Measurements from ENCODE around the gene NPAS3. TPM values are rescaled to one million over a fixed set of nuclear protein-coding genes. Genes with fewer than 3 reads are reported as not detected.
"Not testable (repeated sequence)": the region's sequence is repeated elsewhere in the genome, so short reads cannot be mapped to it uniquely, and the experiment has no call there.

Gene NPAS3
- total and polyA plus RNA-seq, 2 donors, result 1.0 to 1.2 TPM

DNA sequence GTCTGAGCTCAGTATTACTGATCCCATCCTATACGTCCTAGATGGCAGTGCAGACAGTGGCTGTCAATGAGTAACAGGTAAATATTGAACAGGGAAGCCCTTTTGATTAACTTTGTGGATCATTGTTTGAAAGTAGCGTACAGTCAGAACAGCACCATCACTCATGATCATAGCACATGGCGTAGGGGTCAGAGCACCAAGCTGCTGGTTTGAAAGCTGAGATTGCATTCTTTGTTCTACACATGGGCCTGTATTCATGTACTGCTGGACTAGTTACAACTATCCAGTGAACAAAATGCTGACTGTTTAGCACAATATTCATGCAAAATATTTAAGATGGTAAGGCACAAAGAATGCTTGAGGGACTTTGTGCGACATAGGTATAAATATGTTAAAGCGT is 131.8 kb downstream of the NPAS3 start:
- no peak overlapping the region for H3K27ac ChIP-seq (ENCODE audit: low read depth in 1 of 2, low read length in 1 of 2)
- H3K4me1 ChIP-seq (ENCODE audit: control insufficient read depth in 2 of 2, insufficient read depth in 2 of 2, low read length in 2 of 2), result no peaks in the 10 kb centered on the region
- no peaks in the 10 kb centered on the region for H3K9me3 ChIP-seq (ENCODE audit: control insufficient read depth in 2 of 2, insufficient read depth in 1 of 2, low read length in 1 of 2)
- no peak for DNase-seq (ENCODE audit: low read depth in 6 of 9, low spot score in 9 of 9)
- no peaks in the 10 kb centered on the region for H3K27me3 ChIP-seq (ENCODE audit: control insufficient read depth in 2 of 2, insufficient read depth in 1 of 2, low read length in 1 of 2)
- H3K36me3 ChIP-seq (ENCODE audit: control insufficient read depth in 2 of 2, insufficient read depth in 2 of 2, low read length in 1 of 2), result no peaks in the 10 kb centered on the region
- 97% methylated on average over 5 of the region's 5 CpGs for WGBS
- no peak overlapping the region for H3K4me3 ChIP-seq (ENCODE audit: low read length in 2 of 2)

DNA sequence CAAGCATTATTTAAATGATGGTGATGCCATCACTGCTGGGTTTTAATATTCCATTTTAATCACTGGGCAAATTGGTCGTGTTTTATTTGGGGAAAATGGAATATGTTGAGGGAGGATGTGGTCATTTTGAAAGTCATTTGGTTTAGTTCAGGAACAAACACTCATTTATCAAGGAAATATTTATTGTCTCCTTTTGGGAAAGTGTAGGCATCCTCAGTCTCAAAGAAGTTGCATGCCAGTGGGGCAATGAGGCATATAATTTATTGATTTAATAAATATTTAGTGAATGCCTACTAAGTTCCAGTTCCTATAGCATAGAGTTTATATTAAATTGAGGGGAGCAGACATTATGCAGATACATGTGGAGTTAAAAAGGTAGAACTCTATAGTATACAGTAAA is 134.3 kb downstream of the NPAS3 start:
- H3K4me3 ChIP-seq (ENCODE audit: low read length in 2 of 2), result no peak overlapping the region
- 48% methylated on average over 1 of the region's 1 CpG for WGBS

DNA sequence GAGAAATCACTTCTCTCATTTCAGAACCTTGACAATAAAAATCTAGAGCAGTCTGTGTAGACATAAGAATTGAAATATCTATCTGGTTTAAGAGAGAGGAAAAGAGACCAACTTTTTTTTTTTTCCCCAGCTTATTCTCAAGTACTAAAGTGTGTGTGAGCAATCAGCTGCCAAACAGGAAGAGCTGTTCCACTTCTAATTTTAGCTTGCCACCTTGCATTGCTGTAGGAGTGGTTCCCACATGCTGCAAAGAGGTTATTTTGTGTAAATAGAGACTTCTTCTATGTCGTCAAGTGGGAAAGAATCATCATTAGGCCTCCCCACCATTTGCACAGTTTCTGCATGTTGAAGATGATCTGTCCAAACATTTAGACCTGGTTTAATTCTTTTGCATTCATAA is 142.6 kb downstream of the NPAS3 start:
- Histone ChIP-seq H3K27ac (ENCODE audit: low read depth in 1 of 2, low read length in 1 of 2) (no peak overlapping the region), H3K9me3 (ENCODE audit: control insufficient read depth in 2 of 2, insufficient read depth in 1 of 2, low read length in 1 of 2) (no peaks in the 10 kb centered on the region), H3K4me3 (ENCODE audit: low read length in 2 of 2) (no peak overlapping the region), H3K4me1 (ENCODE audit: control insufficient read depth in 2 of 2, insufficient read depth in 2 of 2, low read length in 2 of 2) (no peaks in the 10 kb centered on the region), H3K36me3 (ENCODE audit: control insufficient read depth in 2 of 2, insufficient read depth in 2 of 2, low read length in 1 of 2) (no peaks in the 10 kb centered on the region), H3K27me3 (ENCODE audit: control insufficient read depth in 2 of 2, insufficient read depth in 1 of 2, low read length in 1 of 2) (no peaks in the 10 kb centered on the region)
- no peak for DNase-seq (ENCODE audit: low read depth in 6 of 9, low spot score in 9 of 9)
- 18% methylated on average over 1 of the region's 1 CpG for WGBS

More for the DNA sequence above, 134.3 kb downstream of the NPAS3 start:
- no peak overlapping the region for H3K27ac ChIP-seq (ENCODE audit: low read depth in 1 of 2, low read length in 1 of 2)
- H3K36me3 ChIP-seq (ENCODE audit: control insufficient read depth in 2 of 2, insufficient read depth in 2 of 2, low read length in 1 of 2), result no peaks in the 10 kb centered on the region
- H3K9me3 ChIP-seq (ENCODE audit: control insufficient read depth in 2 of 2, insufficient read depth in 1 of 2, low read length in 1 of 2), result no peaks in the 10 kb centered on the region
- no peak for DNase-seq (ENCODE audit: low read depth in 6 of 9, low spot score in 9 of 9)
- no peaks in the 10 kb centered on the region for H3K4me1 ChIP-seq (ENCODE audit: control insufficient read depth in 2 of 2, insufficient read depth in 2 of 2, low read length in 2 of 2)
- no peaks in the 10 kb centered on the region for H3K27me3 ChIP-seq (ENCODE audit: control insufficient read depth in 2 of 2, insufficient read depth in 1 of 2, low read length in 1 of 2)

DNA sequence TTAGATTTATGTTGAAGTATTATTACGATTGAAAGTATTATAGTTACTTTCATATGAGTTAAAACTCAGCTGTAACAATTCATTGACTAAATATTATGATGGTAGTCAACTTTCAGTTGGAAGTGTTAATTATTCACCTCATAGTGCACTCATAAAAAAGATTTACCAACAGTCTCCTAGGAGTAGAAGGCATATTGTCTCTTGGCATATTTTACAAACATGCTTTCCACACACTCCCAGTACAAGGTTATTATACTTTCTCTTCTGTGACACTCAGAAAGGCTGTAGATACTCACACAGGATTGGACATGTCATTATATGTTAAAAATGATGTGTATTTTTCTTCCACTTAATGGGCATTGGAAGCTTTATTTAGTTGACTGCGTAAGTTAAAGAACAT is 147.1 kb downstream of the NPAS3 start:
- WGBS, result 97% methylated on average over 2 of the region's 2 CpGs
- Histone ChIP-seq H3K4me3 (ENCODE audit: low read length in 2 of 2) (no peak overlapping the region), H3K4me1 (ENCODE audit: control insufficient read depth in 2 of 2, insufficient read depth in 2 of 2, low read length in 2 of 2) (no peaks in the 10 kb centered on the region), H3K9me3 (ENCODE audit: control insufficient read depth in 2 of 2, insufficient read depth in 1 of 2, low read length in 1 of 2) (no peaks in the 10 kb centered on the region), H3K27ac (ENCODE audit: low read depth in 1 of 2, low read length in 1 of 2) (no peak overlapping the region), H3K36me3 (ENCODE audit: control insufficient read depth in 2 of 2, insufficient read depth in 2 of 2, low read length in 1 of 2) (no peaks in the 10 kb centered on the region), H3K27me3 (ENCODE audit: control insufficient read depth in 2 of 2, insufficient read depth in 1 of 2, low read length in 1 of 2) (no peaks in the 10 kb centered on the region)
- no peak for DNase-seq (ENCODE audit: low read depth in 6 of 9, low spot score in 9 of 9)

DNA sequence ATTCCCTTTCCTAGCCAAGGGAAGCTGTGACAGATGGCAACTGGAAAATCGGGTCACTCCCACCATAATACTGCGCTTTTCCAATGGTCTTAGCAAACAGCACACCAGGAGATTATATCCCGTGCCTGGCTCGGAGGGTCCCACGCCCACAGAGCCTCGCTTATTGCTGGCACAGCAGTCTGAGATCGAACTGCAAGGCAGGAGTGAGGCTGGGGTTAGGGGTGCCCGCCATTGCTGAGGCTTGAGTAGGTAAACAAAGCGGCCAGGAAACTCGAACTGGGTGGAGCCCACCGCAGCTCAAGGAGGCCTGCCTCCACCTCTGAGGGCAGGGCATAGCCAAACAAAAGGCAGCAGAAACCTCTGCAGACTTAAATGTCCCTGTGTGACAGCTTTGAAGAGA is 149.6 kb downstream of the NPAS3 start:
- WGBS, result 93% methylated on average over 11 of the region's 11 CpGs
- H3K4me3 ChIP-seq (ENCODE audit: low read length in 2 of 2); H3K36me3 ChIP-seq (ENCODE audit: control insufficient read depth in 2 of 2, insufficient read depth in 2 of 2, low read length in 1 of 2); H3K4me1 ChIP-seq (ENCODE audit: control insufficient read depth in 2 of 2, insufficient read depth in 2 of 2, low read length in 2 of 2); DNase-seq (ENCODE audit: low read depth in 6 of 9, low spot score in 9 of 9); H3K27ac ChIP-seq (ENCODE audit: low read depth in 1 of 2, low read length in 1 of 2); H3K27me3 ChIP-seq (ENCODE audit: control insufficient read depth in 2 of 2, insufficient read depth in 1 of 2, low read length in 1 of 2); H3K9me3 ChIP-seq (ENCODE audit: control insufficient read depth in 2 of 2, insufficient read depth in 1 of 2, low read length in 1 of 2): not testable (repeated sequence)

DNA sequence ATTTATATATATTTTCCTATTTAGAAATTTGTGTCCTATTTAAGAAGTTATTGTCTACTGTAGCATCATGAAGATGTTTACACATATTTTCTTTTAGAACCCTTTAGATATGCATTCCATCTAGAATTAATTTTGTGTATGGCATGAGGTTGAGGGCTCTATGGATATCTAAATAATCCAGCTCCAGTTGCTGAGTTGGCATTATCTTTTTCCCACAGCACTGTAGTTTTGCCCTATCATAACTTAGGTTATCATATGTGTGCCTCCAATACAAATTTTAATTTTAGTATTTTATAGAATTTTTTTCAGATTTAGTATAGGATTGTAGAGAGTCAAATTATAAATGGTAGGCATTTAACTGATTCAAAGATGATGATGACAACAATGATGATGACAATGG is 159.3 kb downstream of the NPAS3 start:
- Histone ChIP-seq H3K36me3 (ENCODE audit: control insufficient read depth in 2 of 2, insufficient read depth in 2 of 2, low read length in 1 of 2) (no peaks in the 10 kb centered on the region), H3K9me3 (ENCODE audit: control insufficient read depth in 2 of 2, insufficient read depth in 1 of 2, low read length in 1 of 2) (no peaks in the 10 kb centered on the region), H3K4me3 (ENCODE audit: low read length in 2 of 2) (no peak overlapping the region), H3K4me1 (ENCODE audit: control insufficient read depth in 2 of 2, insufficient read depth in 2 of 2, low read length in 2 of 2) (no peaks in the 10 kb centered on the region), H3K27ac (ENCODE audit: low read depth in 1 of 2, low read length in 1 of 2) (no peak overlapping the region), H3K27me3 (ENCODE audit: control insufficient read depth in 2 of 2, insufficient read depth in 1 of 2, low read length in 1 of 2) (no peaks in the 10 kb centered on the region)
- DNase-seq (ENCODE audit: low read depth in 6 of 9, low spot score in 9 of 9), result no peak

DNA sequence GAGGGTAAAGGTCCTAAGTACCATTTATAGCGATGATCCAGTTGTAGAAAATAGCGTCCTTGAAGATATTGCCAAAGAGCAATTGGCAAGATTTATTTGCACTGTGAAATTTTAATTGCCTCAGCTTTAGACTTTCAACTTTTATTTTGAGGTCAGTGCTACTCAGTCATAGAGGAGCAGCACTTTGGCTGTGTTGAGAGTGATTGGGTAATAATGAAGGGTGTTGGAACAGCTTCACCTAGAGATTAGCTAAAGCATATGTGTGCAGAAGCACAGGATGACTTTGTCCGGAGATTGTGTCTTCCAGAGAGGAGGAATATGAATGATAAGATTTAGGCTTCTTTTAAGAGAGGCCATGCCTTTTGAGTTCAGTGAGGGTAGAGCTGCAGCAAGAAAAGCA is 164.8 kb downstream of the NPAS3 start:
- DNase-seq (ENCODE audit: low read depth in 6 of 9, low spot score in 9 of 9), result no peak
- Histone ChIP-seq H3K9me3 (ENCODE audit: control insufficient read depth in 2 of 2, insufficient read depth in 1 of 2, low read length in 1 of 2) (no peaks in the 10 kb centered on the region), H3K36me3 (ENCODE audit: control insufficient read depth in 2 of 2, insufficient read depth in 2 of 2, low read length in 1 of 2) (no peaks in the 10 kb centered on the region), H3K27me3 (ENCODE audit: control insufficient read depth in 2 of 2, insufficient read depth in 1 of 2, low read length in 1 of 2) (no peaks in the 10 kb centered on the region), H3K27ac (ENCODE audit: low read depth in 1 of 2, low read length in 1 of 2) (no peak overlapping the region), H3K4me1 (ENCODE audit: control insufficient read depth in 2 of 2, insufficient read depth in 2 of 2, low read length in 2 of 2) (no peaks in the 10 kb centered on the region), H3K4me3 (ENCODE audit: low read length in 2 of 2) (no peak overlapping the region)
- WGBS, result 95% methylated on average over 3 of the region's 3 CpGs

DNA sequence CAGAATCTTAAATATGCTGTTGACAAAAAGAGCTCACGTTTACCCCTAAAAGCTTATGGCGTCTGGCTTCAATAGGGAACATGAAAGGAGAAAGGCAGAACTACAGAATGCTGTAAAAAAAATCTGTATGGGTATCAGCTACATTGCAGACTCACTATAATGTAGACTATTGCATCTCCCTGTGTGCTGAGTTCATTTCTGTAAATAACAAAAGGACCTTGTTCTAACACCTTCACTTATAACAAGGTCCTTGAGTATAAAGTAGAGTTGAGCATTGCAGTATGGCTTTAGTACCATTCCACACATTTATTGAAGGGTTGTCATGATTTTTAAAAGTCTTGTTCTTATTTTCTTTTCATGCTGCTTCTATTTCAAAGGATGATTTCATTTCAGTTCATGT is 165.3 kb downstream of the NPAS3 start:
- H3K27ac ChIP-seq (ENCODE audit: low read depth in 1 of 2, low read length in 1 of 2), result no peak overlapping the region
- DNase-seq (ENCODE audit: low read depth in 6 of 9, low spot score in 9 of 9), result no peak
- no peaks in the 10 kb centered on the region for H3K9me3 ChIP-seq (ENCODE audit: control insufficient read depth in 2 of 2, insufficient read depth in 1 of 2, low read length in 1 of 2)
- WGBS, result 91% methylated on average over 2 of the region's 2 CpGs
- H3K4me3 ChIP-seq (ENCODE audit: low read length in 2 of 2), result no peak overlapping the region
- no peaks in the 10 kb centered on the region for H3K36me3 ChIP-seq (ENCODE audit: control insufficient read depth in 2 of 2, insufficient read depth in 2 of 2, low read length in 1 of 2)
- no peaks in the 10 kb centered on the region for H3K27me3 ChIP-seq (ENCODE audit: control insufficient read depth in 2 of 2, insufficient read depth in 1 of 2, low read length in 1 of 2)
- H3K4me1 ChIP-seq (ENCODE audit: control insufficient read depth in 2 of 2, insufficient read depth in 2 of 2, low read length in 2 of 2), result no peaks in the 10 kb centered on the region

DNA sequence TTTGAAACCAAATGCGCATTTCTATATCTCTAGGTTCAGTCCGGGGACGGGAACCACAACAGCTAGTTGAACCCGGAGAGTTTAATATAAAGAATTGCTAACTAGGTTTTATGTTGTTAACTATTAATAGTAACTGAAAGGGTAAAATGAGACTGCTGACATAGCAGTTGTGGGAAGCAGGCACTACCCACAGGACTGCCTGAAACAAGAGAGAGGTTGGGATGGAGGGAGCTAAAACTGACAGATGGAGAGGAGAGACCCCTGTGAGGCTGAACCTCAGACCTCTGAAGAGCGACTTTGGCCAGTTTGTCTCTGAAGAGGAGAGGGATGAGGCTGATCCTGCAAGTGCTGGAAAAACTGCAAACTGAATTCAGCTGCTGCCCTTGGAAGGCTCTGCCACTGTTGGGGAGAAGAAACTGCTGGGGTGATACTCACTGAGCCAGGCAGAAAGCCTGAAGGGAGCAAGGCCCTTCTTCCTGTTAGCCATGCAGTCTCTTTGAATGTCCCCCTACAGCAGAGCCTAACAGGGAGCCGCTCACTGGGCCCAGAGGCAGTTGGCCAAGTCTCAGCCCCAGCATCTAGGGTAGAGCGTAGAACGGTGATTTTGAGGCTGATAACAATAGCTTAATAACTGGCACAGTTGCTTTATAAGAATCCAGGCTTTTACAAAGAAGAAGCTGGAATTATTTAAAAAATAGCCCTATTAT is 172.2 kb downstream of the NPAS3 start:
- 79% methylated on average over 8 of the region's 8 CpGs for WGBS
- H3K27ac ChIP-seq (ENCODE audit: low read depth in 1 of 2, low read length in 1 of 2), result no peak overlapping the region
- no peaks in the 10 kb centered on the region for H3K27me3 ChIP-seq (ENCODE audit: control insufficient read depth in 2 of 2, insufficient read depth in 1 of 2, low read length in 1 of 2)
- H3K9me3 ChIP-seq (ENCODE audit: control insufficient read depth in 2 of 2, insufficient read depth in 1 of 2, low read length in 1 of 2), result no peaks in the 10 kb centered on the region
- no peaks in the 10 kb centered on the region for H3K4me1 ChIP-seq (ENCODE audit: control insufficient read depth in 2 of 2, insufficient read depth in 2 of 2, low read length in 2 of 2)
- H3K4me3 ChIP-seq (ENCODE audit: low read length in 2 of 2), result no peak overlapping the region
- DNase-seq (ENCODE audit: low read depth in 6 of 9, low spot score in 9 of 9), result no peak
- no peaks in the 10 kb centered on the region for H3K36me3 ChIP-seq (ENCODE audit: control insufficient read depth in 2 of 2, insufficient read depth in 2 of 2, low read length in 1 of 2)

DNA sequence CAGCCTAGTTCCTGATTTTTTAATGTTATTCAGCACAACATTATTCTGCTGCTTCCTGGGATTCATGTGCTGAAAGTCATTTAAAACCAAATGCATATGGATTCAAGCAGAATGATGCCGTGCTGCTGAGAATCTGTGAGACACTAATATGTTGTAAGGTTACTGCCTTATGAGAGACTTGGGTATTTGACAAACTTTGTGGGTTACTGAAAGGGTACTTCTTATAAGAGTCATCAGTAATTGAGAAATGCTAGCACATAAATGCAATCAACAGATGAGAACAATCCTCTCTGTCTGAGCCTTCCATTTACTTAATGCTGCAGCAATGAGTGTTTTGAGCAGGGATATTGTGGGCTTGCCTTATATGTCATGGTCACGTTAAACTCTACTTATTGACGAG is 175.7 kb downstream of the NPAS3 start:
- H3K27me3 ChIP-seq (ENCODE audit: control insufficient read depth in 2 of 2, insufficient read depth in 1 of 2, low read length in 1 of 2), result no peaks in the 10 kb centered on the region
- H3K9me3 ChIP-seq (ENCODE audit: control insufficient read depth in 2 of 2, insufficient read depth in 1 of 2, low read length in 1 of 2), result no peaks in the 10 kb centered on the region
- 94% methylated on average over 3 of the region's 3 CpGs for WGBS

More for the DNA sequence above, 175.7 kb downstream of the NPAS3 start:
- no peak overlapping the region for H3K4me3 ChIP-seq (ENCODE audit: low read length in 2 of 2)
- no peaks in the 10 kb centered on the region for H3K36me3 ChIP-seq (ENCODE audit: control insufficient read depth in 2 of 2, insufficient read depth in 2 of 2, low read length in 1 of 2)
- H3K27ac ChIP-seq (ENCODE audit: low read depth in 1 of 2, low read length in 1 of 2), result no peak overlapping the region
- no peaks in the 10 kb centered on the region for H3K4me1 ChIP-seq (ENCODE audit: control insufficient read depth in 2 of 2, insufficient read depth in 2 of 2, low read length in 2 of 2)
- DNase-seq (ENCODE audit: low read depth in 6 of 9, low spot score in 9 of 9), result no peak

Data from thymus (tissue), 11 donors.